ENCODE measurements around the gene CCR8. TPM values are rescaled to one million over a fixed set of nuclear protein-coding genes. Genes with fewer than 3 reads are reported as not detected.

The CCR8 gene
- total RNA-seq, 4 donors from 2014 or later = not detected

GRCh38 chr3:39282057-39282456 is 47.5 kb upstream of the CCR8 start:
- no peaks in the 10 kb centered on the region for H3K36me3 ChIP-seq
- no peak overlapping the region for H3K4me3 ChIP-seq
- intact Hi-C loops (cut with DNase I; ENCODE audit: low total_unique reads) (no loop called here), in situ Hi-C loops (cut with MboI; ENCODE audit: low sequenced_read_pairs in 4 of 4) (loop anchor here in 2 of 4 donors (5.0 to 10.0 kb wide), 2 partner anchors 87 to 155 kb away; partner anchors contain the start of gene XIRP1 (in 1 of the 2))
- no peaks in the 10 kb centered on the region for H3K27me3 ChIP-seq
- no peak overlapping the region for H3K27ac ChIP-seq
- H3K9me3 ChIP-seq = no peaks in the 10 kb centered on the region
- TF ChIP-seq POLR2A (IDR thresholded peaks at IDR 0.05) = no peak
- TF ChIP-seq, protein P1, sequence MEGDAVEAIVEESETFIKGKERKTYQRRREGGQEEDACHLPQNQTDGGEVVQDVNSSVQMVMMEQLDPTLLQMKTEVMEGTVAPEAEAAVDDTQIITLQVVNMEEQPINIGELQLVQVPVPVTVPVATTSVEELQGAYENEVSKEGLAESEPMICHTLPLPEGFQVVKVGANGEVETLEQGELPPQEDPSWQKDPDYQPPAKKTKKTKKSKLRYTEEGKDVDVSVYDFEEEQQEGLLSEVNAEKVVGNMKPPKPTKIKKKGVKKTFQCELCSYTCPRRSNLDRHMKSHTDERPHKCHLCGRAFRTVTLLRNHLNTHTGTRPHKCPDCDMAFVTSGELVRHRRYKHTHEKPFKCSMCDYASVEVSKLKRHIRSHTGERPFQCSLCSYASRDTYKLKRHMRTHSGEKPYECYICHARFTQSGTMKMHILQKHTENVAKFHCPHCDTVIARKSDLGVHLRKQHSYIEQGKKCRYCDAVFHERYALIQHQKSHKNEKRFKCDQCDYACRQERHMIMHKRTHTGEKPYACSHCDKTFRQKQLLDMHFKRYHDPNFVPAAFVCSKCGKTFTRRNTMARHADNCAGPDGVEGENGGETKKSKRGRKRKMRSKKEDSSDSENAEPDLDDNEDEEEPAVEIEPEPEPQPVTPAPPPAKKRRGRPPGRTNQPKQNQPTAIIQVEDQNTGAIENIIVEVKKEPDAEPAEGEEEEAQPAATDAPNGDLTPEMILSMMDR (IDR thresholded peaks at IDR 0.05 in 4 of 5, conservative IDR thresholded peaks at IDR 0.05 in 1 of 5) = no peak
- DNase-seq (no peak), ATAC-seq (no peak)
- peaks cover 28 to 33% of the 10 kb centered on the region in 2 donors for H3K4me1 ChIP-seq

GRCh38 chr3:39284457-39284881 is 45.0 kb upstream of the CCR8 start:
- H3K27ac ChIP-seq = peak overlapping the region in 1 of 4 donors; percentile 18
- in situ Hi-C loops (cut with MboI; ENCODE audit: low sequenced_read_pairs in 4 of 4) (loop anchor here in 2 of 4 donors (5.0 to 10.0 kb wide), 2 partner anchors 90 to 157 kb away; partner anchors contain the start of gene XIRP1 (in 1 of the 2)), intact Hi-C loops (cut with DNase I; ENCODE audit: low total_unique reads) (no loop called here)
- H3K27me3 ChIP-seq = no peaks in the 10 kb centered on the region
- no peak overlapping the region for H3K4me3 ChIP-seq
- H3K36me3 ChIP-seq = no peaks in the 10 kb centered on the region
- peaks cover 30 to 34% of the 10 kb centered on the region in 2 donors for H3K4me1 ChIP-seq
- no peak for ATAC-seq
- DNase-seq = no peak
- no peaks in the 10 kb centered on the region for H3K9me3 ChIP-seq
- TF ChIP-seq, protein P1 (IDR thresholded peaks at IDR 0.05 in 4 of 5, conservative IDR thresholded peaks at IDR 0.05 in 1 of 5) = no peak
- no peak for TF ChIP-seq POLR2A (IDR thresholded peaks at IDR 0.05)

- in situ Hi-C loops (cut with MboI; ENCODE audit: low sequenced_read_pairs in 4 of 4) = loop anchor here in 3 of 4 donors (5.0 to 10.0 kb wide), 3 partner anchors 91 to 158 kb away; partner anchors contain the start of gene XIRP1 (in 3 of the 3)
- intact Hi-C loops (cut with DNase I; ENCODE audit: low total_unique reads) = no loop called here
- Histone ChIP-seq H3K36me3 (no peaks in the 10 kb centered on the region), H3K9me3 (no peaks in the 10 kb centered on the region), H3K27ac (no peak overlapping the region), H3K4me1 (peaks cover 23 to 25% of the 10 kb centered on the region in 2 donors), H3K27me3 (no peaks in the 10 kb centered on the region), H3K4me3 (no peak overlapping the region)
- no peak for ATAC-seq
- DNase-seq = no peak
- TF ChIP-seq, protein P1 (IDR thresholded peaks at IDR 0.05 in 4 of 5, conservative IDR thresholded peaks at IDR 0.05 in 1 of 5) = no peak
- TF ChIP-seq POLR2A (IDR thresholded peaks at IDR 0.05) = no peak
Measured at GRCh38 chr3:39285332-39285731, 44.2 kb upstream of the CCR8 start.

- intact Hi-C loops (cut with DNase I; ENCODE audit: low total_unique reads) = loop anchor here (2.0 kb wide), 1 partner anchor 26 kb away; no protein-coding TSS in a partner anchor
- peak overlapping the region; percentile 80 to 87 (median 84) for H3K27ac ChIP-seq
Measured at GRCh38 chr3:39286771-39287170, 42.7 kb upstream of the CCR8 start.

More at GRCh38 chr3:39286771-39287170, 42.7 kb upstream of the CCR8 start:
- no peaks in the 10 kb centered on the region for H3K27me3 ChIP-seq
- H3K36me3 ChIP-seq = no peaks in the 10 kb centered on the region
- no peak for TF ChIP-seq POLR2A (IDR thresholded peaks at IDR 0.05)
- TF ChIP-seq, protein P1 (IDR thresholded peaks at IDR 0.05 in 4 of 5, conservative IDR thresholded peaks at IDR 0.05 in 1 of 5) = no peak
- H3K4me1 ChIP-seq = peaks cover 17 to 20% of the 10 kb centered on the region in 2 donors
- in situ Hi-C loops (cut with MboI; ENCODE audit: low sequenced_read_pairs in 4 of 4) = loop anchor here in 3 of 4 donors (5.0 to 10.0 kb wide), 3 partner anchors 92 to 159 kb away; partner anchors contain the start of gene XIRP1 (in 3 of the 3)
- no peak for DNase-seq
- peak; percentile 9 to 24 for ATAC-seq
- H3K9me3 ChIP-seq = no peaks in the 10 kb centered on the region
- no peak overlapping the region for H3K4me3 ChIP-seq

Measured in gastrocnemius medialis (tissue), 4 donors.